BE2C (cell line): Measurements from ENCODE around the gene CLMP.
A peak's percentile ranks its signal among the peaks of the same experiment; 100 is the strongest.

Experiments used
- DNase-seq: peaks from one replicate; pipeline ENCODE4 v3.0.0-alpha.2; 2020
- H3K27me3 ChIP-seq: fragments of 250-450 bp; sonication (Bioruptor Pico); 2 replicates; pipeline ENCODE4 v1.5.1; 2020; ENCODE audit warnings: mild to moderate bottlenecking
- H3K36me3 ChIP-seq: fragments of 250-450 bp; sonication (Bioruptor Pico); 2 replicates; pipeline ENCODE4 v1.5.1; 2020; ENCODE audit warnings: mild to moderate bottlenecking
- H3K4me1 ChIP-seq: fragments of 250-450 bp; sonication (Bioruptor Pico); 2 replicates; pipeline ENCODE4 v1.5.1; 2020
- H3K4me3 ChIP-seq: 2 replicates; pipeline ENCODE4 v1.5.1; 2011; ENCODE audit warnings: low read depth, low read length
- H3K9me3 ChIP-seq: fragments of 250-450 bp; sonication (Bioruptor Pico); 2 replicates; pipeline ENCODE4 v1.5.1; 2020
- TF ChIP-seq, protein P1 (sequence below): IDR thresholded peaks from 2 replicates; pipeline ENCODE4 v1.5.1; 2012; ENCODE audit warnings: mild to moderate bottlenecking, low read depth, low read length

The CLMP gene

DNA sequence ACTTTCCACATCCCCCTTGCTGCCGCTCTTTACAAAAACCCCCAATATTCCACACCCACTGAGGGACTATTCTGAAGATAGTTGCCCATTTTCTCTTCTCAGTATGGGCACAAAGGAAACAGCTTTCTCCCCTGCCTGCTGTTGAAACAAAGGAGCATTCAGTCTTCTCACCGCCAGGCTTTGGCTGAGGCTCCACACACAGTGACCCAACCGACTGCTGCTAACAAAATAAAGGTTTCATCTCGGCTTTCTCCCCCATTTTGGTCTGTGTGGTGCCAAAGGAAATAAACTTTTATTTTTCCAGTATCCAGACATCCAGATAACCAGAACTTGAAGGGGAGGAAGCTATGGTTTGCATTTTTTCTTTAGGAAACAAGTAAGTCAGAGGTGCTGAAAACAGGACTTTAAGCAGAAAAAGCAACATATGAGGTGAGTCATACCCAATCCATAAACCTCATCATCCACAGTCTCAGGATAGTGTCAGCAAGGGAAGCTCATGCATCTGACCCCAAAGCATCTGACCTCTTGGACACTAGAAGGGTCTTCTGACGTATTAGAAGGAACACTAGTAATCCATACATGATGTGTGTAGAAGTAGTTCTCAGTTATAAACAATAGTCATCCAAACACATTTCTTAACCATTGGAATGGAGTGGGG is 6.4 kb downstream of the CLMP start:
- TF ChIP-seq, protein P1, sequence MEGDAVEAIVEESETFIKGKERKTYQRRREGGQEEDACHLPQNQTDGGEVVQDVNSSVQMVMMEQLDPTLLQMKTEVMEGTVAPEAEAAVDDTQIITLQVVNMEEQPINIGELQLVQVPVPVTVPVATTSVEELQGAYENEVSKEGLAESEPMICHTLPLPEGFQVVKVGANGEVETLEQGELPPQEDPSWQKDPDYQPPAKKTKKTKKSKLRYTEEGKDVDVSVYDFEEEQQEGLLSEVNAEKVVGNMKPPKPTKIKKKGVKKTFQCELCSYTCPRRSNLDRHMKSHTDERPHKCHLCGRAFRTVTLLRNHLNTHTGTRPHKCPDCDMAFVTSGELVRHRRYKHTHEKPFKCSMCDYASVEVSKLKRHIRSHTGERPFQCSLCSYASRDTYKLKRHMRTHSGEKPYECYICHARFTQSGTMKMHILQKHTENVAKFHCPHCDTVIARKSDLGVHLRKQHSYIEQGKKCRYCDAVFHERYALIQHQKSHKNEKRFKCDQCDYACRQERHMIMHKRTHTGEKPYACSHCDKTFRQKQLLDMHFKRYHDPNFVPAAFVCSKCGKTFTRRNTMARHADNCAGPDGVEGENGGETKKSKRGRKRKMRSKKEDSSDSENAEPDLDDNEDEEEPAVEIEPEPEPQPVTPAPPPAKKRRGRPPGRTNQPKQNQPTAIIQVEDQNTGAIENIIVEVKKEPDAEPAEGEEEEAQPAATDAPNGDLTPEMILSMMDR, result no peak
- Histone ChIP-seq H3K9me3 (no peaks in the 10 kb centered on the region), H3K27me3 (no peaks in the 10 kb centered on the region), H3K4me1 (peaks cover 12% of the 10 kb centered on the region), H3K4me3 (no peak overlapping the region), H3K36me3 (no peaks in the 10 kb centered on the region)
- DNase-seq, result no peak

DNA sequence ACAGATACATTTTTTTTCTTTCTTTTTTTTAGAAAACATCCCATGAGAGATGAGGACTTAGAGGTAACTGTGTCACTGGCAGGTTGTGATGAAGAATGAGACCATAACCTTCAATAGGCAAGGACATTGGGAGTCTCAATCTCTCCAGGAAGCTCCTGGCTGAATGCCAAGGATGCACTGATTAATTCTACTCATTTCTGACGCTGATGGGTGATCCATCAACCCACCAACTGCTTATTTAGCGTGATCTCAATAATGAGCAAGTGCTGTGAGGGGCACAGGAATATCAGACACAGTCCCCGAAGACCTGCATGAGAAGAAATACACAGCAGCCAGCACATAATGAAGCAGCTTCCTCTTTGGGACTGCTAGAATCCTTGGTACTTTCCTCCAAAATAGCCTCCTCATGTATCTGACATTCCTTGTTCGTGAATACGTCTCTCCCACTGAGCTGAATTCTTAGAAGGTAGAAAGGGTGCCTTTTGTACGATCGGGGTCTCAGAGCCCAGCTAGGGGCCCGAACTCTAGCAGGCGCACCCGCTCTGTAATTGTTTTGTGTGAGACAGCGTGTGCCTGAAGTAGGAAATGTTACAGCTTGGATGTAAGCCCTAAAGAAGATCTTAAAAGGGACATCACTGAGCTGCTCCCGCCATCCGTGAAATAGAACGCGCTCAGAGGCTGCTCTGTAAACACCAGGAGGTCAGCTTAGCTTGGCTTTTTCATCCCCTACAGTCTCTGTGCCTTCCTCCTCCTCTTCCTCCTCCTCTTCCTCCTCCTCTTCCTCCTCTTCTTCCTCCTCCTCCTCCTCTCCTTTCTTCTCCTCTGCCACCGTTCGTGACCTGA is 7.2 kb downstream of the CLMP start:
- DNase-seq, result peak; percentile 35
- TF ChIP-seq, protein P1, result no peak
- Histone ChIP-seq H3K4me3 (no peak overlapping the region), H3K9me3 (no peaks in the 10 kb centered on the region), H3K4me1 (peaks cover 12% of the 10 kb centered on the region), H3K27me3 (no peaks in the 10 kb centered on the region), H3K36me3 (no peaks in the 10 kb centered on the region)

DNA sequence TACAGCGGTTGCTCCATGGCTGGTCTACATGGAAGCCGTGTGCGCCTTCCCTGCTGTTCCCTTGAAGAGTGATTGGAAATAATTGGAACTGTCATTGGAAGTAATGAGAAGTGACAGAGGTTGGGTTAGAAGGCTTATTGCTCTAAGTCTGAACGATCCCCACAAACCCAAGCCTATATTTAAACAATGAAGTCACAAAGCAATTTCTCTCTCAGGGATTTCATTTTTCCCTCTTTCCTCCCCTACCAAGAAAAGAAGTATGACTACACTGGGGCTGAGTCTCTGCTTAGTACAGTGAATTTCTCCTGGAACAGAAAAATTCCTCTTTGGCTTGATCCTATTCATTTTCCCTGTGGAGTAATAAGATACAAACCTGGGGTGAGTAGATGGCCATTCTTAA is 7.8 kb downstream of the CLMP start:
- no peak overlapping the region for H3K4me3 ChIP-seq
- TF ChIP-seq, protein P1, result no peak
- H3K27me3 ChIP-seq, result no peaks in the 10 kb centered on the region
- H3K4me1 ChIP-seq, result peaks cover 12% of the 10 kb centered on the region
- no peak for DNase-seq
- H3K36me3 ChIP-seq, result no peaks in the 10 kb centered on the region
- no peaks in the 10 kb centered on the region for H3K9me3 ChIP-seq

DNA sequence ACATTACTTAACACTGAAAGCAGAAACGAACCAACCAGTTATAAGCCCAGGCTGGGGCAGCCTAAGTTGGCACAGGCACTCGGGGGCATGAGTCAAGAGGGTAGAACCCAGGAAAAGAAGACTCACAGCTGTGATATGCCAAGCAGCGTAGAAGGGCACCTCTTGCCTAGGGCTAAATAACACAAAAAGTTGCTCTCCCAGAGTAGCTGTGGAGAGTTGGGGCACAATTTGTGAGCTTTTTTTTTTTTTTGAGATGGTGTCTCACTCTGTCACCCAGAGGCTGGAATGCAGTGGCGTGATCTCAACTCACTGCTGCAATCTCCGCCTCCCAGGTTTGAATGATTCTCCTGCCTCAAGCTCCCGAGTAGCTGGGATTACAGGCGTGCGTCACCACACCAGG is 8.8 kb downstream of the CLMP start:
- Histone ChIP-seq H3K4me1 (peaks cover 12% of the 10 kb centered on the region), H3K9me3 (no peaks in the 10 kb centered on the region), H3K36me3 (no peaks in the 10 kb centered on the region), H3K4me3 (no peak overlapping the region), H3K27me3 (no peaks in the 10 kb centered on the region)
- TF ChIP-seq, protein P1, result no peak
- no peak for DNase-seq

DNA sequence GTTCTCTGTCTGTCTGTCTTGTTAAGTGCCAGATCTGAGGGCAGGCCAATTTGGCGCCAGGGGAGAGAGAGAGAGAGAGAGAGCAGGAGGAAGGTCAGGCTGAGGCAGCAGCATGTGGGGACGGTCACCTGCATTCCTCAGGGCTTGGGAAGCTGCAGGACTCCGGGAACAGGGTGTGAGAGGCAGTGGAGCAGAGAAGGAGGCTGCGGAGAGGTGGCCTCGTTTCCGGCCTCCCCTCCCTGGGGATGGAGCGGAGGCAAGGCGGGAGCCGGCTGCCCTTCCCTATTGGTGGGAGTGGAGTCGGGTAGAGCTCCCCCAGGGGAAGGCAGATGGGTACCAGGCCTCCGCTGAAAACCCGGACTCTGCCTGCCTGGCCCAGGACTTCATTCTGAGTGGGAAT is 9.7 kb downstream of the CLMP start:
- no peaks in the 10 kb centered on the region for H3K36me3 ChIP-seq
- DNase-seq, result peak; percentile 24
- no peaks in the 10 kb centered on the region for H3K9me3 ChIP-seq
- H3K4me1 ChIP-seq, result peaks cover 12% of the 10 kb centered on the region
- H3K27me3 ChIP-seq, result no peaks in the 10 kb centered on the region
- no peak overlapping the region for H3K4me3 ChIP-seq
- TF ChIP-seq, protein P1, result no peak

DNA sequence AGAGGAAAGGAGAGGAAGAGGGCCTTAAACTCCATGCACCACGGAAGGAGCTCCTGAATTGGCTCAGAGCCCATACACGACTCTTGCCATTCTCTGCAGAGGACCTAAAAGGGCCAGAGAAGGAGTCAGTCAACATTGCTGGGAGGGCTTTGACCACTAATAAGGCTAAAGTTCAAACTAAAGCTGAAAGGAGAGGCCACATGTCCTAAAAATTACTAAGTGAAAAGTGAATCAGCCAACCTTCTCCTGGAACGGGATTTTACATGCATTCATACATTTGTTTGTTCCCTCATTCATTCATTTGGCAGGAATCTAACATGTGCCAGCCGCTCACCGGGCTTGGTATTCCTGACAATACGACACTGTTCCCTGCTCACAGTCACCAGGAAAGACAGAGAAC is 10.5 kb downstream of the CLMP start:
- TF ChIP-seq, protein P1, result no peak
- Histone ChIP-seq H3K4me3 (no peak overlapping the region), H3K36me3 (no peaks in the 10 kb centered on the region), H3K4me1 (peaks cover 12% of the 10 kb centered on the region), H3K27me3 (no peaks in the 10 kb centered on the region), H3K9me3 (no peaks in the 10 kb centered on the region)
- DNase-seq, result no peak
